GM18867 (cell line): ENCODE results near the gene KRTAP4-6.
"Not testable (repeated sequence)": the region's sequence is repeated elsewhere in the genome, so short reads cannot be mapped to it uniquely, and the experiment has no call there.

Experiments
- ATAC-seq: cut with Tn5 transposase; IDR thresholded peaks from one replicate; pipeline ENCODE4 v1.9.1; 2021; ENCODE audit warnings: mild to moderate bottlenecking, moderate library complexity; ENCODE audit not compliant: unreplicated experiment

The KRTAP4-6 gene

GRCh38 chr17:41147531-41148204 lies 7.3 kb upstream of the KRTAP4-6 start:
- ATAC-seq: no peak

GRCh38 chr17:41145261-41145660 lies 4.9 kb upstream of the KRTAP4-6 start:
- no peak for ATAC-seq

DNA sequence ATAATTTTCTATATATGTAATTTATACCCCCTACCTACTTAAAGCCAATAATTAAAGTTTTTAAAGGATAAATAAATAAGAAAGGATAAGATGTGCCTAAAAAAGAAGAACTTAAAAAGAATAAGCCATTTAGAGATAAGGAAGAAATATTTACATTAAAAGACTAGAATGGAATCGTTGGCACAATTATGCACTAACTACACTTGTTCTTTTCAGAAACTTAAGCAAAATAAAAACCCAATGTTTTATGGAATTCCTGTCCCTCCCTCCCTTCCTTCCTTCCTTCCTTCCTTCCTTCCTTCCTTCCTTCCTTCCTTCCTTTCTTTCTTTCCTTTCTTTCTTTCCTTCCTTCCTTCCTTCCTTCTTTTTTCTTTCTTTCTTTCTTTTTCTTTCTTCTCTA lies 4.5 kb upstream of the KRTAP4-6 start:
- ATAC-seq: no peak

DNA sequence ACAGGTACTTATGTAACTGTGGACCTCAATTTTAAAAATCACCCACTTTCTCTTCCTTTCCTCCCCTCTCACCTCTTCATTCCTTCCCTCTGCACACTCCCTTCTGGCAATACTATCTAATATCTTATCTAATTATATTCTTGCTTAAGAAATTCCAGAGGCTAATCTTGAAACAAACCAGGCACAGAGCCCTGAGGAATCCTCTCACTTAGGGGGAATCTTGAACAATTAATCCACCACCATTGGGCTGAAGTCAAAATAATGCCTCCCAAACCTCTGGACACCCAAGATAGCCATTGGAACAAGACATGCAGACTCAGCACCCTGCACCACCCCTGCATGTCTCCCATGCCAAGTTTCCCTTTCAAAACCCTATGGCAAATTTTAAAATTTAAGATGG lies 1.0 kb upstream of the KRTAP4-6 start:
- ATAC-seq: no peak

- ATAC-seq: not testable (repeated sequence)
Measured at GRCh38 chr17:41139865-41140264, 479 bp downstream of the KRTAP4-6 start.

DNA sequence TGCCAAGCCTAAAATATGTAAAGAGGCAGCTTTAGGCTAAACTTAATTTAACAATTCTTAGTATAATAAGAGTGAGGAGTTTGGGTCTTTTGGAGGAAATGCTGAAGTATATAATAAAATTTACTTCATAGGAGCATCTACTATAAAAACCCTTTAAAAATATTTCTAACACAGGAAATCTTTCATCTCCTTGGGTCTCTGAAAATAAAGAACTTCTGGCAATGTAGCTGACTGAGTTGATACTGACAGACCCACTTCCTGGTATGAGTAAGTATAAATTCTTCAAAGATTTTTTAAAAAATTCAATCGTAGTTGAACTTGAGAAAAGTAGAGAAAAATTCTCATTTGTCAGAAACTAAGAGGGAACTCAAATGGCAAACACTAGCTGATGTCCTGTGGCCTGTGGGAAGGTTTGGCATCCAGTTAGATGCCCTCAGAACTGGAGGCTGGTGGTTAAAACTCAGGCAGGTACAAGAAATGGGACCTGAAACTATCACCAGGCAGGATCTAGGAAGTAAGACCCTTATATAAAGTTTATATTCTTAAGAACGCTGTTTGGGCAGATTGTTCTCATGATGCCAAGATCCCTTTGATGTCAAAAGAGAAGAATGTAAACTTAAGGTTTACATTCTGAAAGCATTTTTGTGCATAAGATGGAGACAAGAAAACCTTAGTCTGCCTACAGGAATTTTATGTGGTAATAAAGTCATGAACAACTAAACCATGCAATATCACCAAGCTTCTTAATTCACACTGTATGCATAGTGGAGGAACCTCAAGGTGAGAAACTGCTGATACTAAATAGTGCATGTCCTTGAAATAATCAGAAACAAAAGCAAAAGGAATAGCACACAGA lies 6.2 kb downstream of the KRTAP4-6 start:
- no peak for ATAC-seq

DNA sequence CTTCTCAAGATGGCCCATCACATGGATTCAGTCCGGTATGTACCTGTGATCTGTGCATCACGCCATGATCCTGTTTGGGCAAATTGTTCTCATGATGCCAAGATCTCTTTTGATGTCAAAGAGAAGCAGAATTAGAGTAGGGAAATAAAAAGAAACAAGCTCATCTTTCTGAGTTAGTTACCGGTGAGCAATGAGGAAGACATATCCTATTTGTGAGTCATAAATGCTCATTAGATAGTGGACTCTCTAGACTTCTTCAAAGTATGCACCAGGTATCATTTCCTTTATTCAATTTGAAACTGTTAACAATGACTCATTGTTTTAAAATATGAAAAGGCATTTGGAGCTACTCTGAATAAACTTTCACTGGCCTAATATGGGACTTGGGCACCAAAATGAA lies 8.4 kb downstream of the KRTAP4-6 start:
- no peak for ATAC-seq

DNA sequence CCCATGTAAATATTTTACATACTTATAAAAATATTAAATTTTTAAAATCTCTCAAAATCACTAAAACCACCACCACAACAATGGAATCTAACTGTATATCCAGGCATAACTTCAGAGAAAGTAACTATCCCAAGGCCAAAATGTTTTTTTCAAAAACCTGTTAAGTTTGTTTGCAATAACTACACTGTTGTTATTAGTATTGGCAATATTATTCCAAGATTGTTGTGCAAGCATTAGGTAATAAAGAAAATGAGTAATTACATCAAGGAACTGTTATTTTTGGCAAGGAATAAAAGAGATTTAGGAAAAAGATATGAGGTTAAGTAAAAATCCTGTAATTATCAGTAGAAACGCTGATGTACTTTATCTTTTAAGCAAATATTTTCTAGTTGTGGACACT lies 13.0 kb downstream of the KRTAP4-6 start:
- ATAC-seq: no peak

- no peak for ATAC-seq
Measured at GRCh38 chr17:41126412-41126811, 13.9 kb downstream of the KRTAP4-6 start.

- no peak for ATAC-seq
Measured at GRCh38 chr17:41125064-41125463, 15.3 kb downstream of the KRTAP4-6 start.

- not testable (repeated sequence) for ATAC-seq
Measured at GRCh38 chr17:41123991-41124371, 16.4 kb downstream of the KRTAP4-6 start, which contains the start of gene KRTAP4-12. Gene KRTAP4-12, minus strand, starts transcription at chr17:41124182. Its CDS starts 60 bp downstream, at chr17:41124122.

GRCh38 chr17:41123292-41123990 lies 16.9 kb downstream of the KRTAP4-6 start:
- ATAC-seq: not testable (repeated sequence)

- ATAC-seq: no peak
Measured at GRCh38 chr17:41121742-41122141, 18.6 kb downstream of the KRTAP4-6 start.

GRCh38 chr17:41119696-41120690 lies 20.4 kb downstream of the KRTAP4-6 start:
- ATAC-seq: not testable (repeated sequence)

DNA sequence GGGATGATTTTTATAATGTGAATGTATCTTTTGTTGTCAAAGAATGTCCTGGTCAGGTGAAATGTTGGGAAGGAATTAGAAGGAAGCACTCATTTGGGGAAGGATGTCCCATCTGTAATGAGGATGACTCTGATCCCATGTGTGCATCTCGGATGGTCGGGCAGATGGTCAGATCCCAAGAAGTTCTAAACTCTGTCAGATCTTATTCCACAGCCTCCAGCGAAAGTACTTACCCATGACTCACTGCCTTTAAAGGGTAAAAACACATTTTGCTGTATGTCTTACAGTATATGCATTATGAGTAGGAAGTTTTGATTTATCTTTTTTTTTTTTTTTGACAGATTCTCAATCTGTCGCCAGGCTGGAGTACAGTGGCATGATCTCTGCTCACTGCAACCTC lies 21.6 kb downstream of the KRTAP4-6 start:
- ATAC-seq: no peak

DNA sequence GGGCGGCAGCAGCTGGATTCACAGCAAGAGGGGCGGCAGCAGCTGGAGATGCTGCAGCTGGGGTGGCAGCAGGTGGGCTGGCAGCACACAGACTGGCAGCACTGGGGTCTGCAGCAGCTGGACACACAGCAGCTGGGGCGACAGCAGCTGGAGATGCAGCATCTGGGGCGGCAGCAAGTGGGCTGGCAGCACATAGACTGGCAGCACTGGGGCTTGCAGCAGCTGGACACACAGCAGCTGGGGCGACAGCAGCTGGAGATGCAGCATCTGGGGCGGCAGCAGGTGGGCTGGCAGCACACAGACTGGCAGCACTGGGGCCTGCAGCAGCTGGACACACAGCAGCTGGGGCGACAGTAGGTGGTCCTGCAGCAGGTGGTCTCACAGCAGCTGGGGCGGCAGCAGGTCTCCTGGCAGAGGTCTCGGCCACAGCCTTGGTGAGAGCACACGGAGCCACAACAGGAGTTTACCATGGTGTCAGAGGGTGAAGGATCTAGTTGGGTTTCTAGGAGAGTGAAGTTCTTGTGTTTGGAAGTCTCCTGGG lies 22.4 kb downstream of the KRTAP4-6 start, which contains the start of gene KRTAP4-11:
TSS of gene KRTAP4-11 (minus strand) at position 528 of the 541 bp plus-strand sequence. CDS start at position 470, 58 bp downstream.
- ATAC-seq: not testable (repeated sequence)

DNA sequence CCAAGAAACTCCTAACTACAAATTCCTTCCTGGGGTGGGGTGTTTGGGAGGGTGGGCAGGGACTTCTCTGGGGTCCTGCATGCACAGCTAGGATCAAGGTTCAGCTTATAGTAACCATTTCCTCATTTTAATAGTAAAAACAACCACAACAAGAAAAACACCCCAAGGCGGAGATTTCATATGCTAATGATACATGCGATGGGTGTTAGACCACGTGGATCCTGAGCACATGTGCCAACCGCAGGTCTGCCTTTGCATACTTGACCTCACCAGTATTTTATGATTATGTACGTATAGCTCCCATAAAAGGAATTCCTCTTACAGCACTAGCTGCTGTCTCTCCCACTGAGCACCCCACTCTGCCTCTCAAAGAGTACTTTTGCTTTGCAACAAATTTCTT lies 24.0 kb downstream of the KRTAP4-6 start:
- ATAC-seq: no peak

DNA sequence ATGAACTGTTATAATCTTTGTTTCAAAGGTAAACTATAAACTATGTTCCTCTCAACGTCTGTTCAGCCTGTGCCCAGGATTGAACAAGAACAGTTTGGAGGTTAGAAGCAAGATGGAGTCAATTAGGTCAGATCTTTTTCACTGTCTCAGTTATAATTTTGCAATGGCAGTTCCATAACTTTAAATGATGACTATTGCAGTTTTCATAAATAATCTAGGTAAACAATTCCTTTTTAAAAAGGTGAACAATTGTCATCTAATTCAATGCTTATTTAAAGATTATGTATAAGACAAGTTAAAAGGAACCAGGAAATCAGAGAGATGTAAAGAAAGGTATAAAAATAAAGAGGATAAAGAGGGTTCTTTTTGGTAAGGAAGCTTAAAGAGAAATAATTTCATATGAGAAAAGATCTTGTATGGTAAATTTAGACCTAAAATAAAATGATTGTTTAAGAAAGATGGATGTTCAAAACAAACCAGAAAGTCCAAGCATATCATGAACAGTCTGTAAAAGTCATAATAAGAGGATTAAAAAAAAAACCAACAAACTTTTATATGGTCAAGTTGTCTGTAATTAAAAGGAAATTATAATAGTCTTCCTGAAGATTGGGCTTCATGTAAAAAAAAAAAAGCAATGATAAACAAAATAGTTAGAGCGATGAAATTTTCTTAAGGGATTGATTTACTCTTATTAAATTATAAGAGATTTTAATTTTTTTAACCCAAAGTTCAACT lies 29.0 kb downstream of the KRTAP4-6 start:
- no peak for ATAC-seq

- not testable (repeated sequence) for ATAC-seq
Measured at GRCh38 chr17:41108728-41109386, 31.5 kb downstream of the KRTAP4-6 start.
